A673 (cell line): ENCODE results near the gene MYCBPAP.

Experiments used
- CTCF ChIP-seq: fragments of 300-800, 200-600 bp; sonication (generic); conservative IDR thresholded peaks from 2 replicates; pipeline ENCODE4 v1.5.1; 2017; ENCODE audit warnings: low read depth, mild to moderate bottlenecking, antibody characterized with exemption, low read length, moderate library complexity, mixed read lengths
- EZH2 ChIP-seq: fragments of 200-600 bp; sonication (generic); IDR thresholded peaks from 2 replicates; pipeline ENCODE4 v1.6.1; 2017; ENCODE audit warnings: borderline replicate concordance, low read depth, mild to moderate bottlenecking, mixed read lengths, antibody characterized with exemption, low read length; ENCODE audit not compliant: poor library complexity, severe bottlenecking

GRCh38 chr17:50551884-50552283 is 43.6 kb downstream of the MYCBPAP start:
- no peak for TF ChIP-seq CTCF
- TF ChIP-seq EZH2: no peak
